ENCODE data around the gene TANC2.
A peak's percentile ranks its signal among the peaks of the same experiment; 100 is the strongest.
"Not testable (repeated sequence)": the region's sequence is repeated elsewhere in the genome, so short reads cannot be mapped to it uniquely, and the experiment has no call there.

Gene TANC2

GRCh38 chr17:62963296-62963695 is 2.7 kb upstream of the TANC2 start:
- DNase-seq (ENCODE audit: extremely low read depth in 1 of 2, low read depth in 1 of 2): no peak

DNA sequence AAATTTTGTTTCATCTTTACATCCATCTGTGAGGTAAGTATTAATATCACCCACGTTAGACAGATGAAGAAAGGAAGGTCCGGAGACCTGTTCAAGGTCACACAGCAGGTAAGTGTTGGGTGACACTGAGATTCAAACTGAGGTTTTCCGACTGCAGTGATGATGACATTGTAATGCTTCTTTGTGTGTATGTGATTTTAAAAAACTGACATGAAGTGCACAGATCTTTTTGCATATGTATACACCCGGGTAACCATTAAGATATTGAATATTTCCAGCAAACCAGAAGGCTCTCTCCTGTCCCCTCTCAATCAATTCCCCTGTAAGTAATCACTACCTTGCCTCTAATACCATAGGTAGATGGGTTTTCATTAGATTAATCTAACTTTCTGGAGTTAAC is 1.5 kb upstream of the TANC2 start:
- DNase-seq (ENCODE audit: extremely low read depth in 1 of 2, low read depth in 1 of 2): no peak

DNA sequence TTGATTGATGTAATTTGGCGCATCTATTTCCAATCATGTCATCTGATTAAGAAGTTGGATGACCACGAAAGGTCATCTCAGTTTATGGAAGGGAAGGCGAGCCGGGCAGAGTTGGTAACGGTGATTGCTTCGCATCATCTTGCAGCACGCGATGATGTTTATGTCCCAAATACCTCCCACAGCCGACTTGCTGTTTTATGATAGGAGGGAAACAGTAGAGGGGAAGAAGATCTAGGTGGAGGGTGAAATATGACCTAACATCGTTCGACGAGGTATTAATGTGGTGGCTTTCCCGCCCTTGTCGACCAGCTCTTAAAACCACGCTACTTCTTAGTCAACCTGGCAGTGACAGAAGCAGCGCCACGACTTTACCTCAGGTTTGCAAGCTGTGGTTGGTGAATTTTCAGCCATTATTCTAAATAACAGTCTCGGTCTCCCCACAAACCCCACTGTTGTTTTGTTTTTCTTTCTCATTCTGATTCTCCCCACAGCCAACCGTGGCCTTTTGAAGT is 805 bp upstream of the TANC2 start:
- peak; percentile 36 to 72 for DNase-seq (ENCODE audit: extremely low read depth in 1 of 2, low read depth in 1 of 2)

GRCh38 chr17:62966426-62967204 is 580 bp downstream of the TANC2 start:
- DNase-seq (ENCODE audit: extremely low read depth in 1 of 2, low read depth in 1 of 2): peak; percentile 25 to 27

GRCh38 chr17:62967205-62967529 is 1.1 kb downstream of the TANC2 start:
- no peak for DNase-seq (ENCODE audit: extremely low read depth in 1 of 2, low read depth in 1 of 2)

DNA sequence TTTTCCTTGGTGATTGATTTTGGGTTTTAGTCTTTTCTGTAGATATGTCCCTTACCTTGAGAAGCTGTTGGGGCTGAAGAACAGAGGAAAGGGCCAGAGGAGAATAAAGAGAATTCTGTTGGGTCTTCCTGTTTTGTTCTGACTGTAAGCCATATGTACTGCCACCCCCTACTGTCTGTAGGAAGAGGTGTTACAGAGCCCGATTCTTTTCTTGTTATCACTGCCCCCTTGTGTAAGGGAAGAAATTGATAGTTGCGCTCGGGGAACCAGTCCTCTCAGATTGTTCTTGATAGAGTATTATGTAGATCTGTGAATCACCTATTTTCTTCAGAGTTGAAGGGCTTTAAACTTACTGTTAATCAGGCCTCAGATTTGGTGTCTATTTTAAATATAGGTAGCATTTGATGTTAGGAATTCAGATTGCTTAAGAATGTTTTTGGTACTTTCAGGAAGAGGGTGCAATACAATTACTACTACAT is 2.4 kb downstream of the TANC2 start:
- DNase-seq (ENCODE audit: extremely low read depth in 1 of 2, low read depth in 1 of 2): peak in 1 of 2 donors; percentile 22

GRCh38 chr17:62970610-62971009 is 4.6 kb downstream of the TANC2 start:
- DNase-seq (ENCODE audit: extremely low read depth in 1 of 2, low read depth in 1 of 2): no peak

DNA sequence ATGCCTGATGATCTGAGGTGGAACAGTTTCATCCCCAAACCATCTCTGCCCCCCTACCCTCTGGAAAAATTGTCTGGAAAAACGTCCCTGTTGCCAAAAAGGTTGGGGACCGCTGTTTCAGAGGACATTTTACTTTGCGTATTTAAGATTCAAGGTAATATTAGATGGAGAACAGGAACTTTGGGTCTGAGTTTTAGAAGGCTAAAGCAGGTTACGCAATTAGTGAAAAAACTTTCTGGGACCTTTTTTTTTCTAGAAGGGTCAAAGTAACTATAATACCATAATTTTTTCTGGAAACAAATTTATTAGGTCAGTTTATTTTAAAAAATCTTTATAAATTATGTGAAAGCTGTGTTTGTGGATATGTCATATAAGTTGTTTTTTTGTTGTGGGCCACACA is 5.8 kb downstream of the TANC2 start:
- no peak for DNase-seq (ENCODE audit: extremely low read depth in 1 of 2, low read depth in 1 of 2)

GRCh38 chr17:62974788-62975187 is 8.8 kb downstream of the TANC2 start:
- no peak for DNase-seq (ENCODE audit: extremely low read depth in 1 of 2, low read depth in 1 of 2)

GRCh38 chr17:62975206-62975605 is 9.2 kb downstream of the TANC2 start:
- DNase-seq (ENCODE audit: extremely low read depth in 1 of 2, low read depth in 1 of 2): no peak

DNA sequence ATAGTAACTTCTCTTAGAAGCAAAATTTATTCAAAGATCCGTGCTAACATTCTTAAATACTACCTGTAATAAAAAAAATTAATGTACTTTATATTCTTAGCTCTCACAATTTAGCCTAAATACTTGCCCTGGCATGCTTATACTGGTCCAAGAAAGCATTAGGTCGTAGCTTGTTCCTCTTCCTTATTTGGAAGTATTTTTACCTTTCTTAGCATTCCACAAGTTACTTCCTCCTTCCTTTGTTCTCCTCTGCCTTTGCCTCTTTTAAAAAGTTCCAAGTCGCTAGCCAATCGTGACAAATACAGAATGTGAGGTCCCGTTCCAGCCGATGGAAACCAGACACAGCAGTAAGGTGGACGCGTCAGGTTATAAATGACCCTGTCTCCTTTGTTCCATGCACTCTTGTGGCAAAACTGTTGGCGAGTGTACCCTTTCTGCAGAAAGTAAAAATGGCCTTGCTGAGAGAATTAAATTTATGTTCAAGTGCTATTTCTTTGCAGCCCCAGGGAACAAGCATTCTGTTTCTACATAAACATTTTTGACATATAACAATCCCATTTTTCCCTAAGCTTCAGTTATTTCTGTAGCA is 10.7 kb downstream of the TANC2 start:
- not testable (repeated sequence) for DNase-seq (ENCODE audit: extremely low read depth in 1 of 2, low read depth in 1 of 2)

DNA sequence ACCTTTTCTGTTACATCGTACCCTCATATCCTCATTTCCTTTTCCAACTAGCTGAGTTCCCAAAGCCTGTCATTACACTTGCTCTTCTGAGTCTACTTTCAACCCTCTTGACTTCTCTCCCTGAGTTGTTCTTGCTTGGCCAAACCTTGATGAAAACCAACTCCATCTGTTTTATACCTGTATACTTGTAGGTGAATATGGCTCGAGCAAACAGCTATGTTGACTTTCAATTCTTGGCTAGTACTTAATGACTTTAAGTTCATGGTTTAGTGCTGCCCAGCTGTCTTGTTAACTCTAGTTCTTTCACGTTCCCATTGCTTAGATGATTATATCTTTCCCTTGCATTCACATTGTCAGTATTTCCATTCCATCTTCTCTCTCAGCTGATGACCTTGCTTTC is 14.8 kb downstream of the TANC2 start:
- no peak for DNase-seq (ENCODE audit: extremely low read depth in 1 of 2, low read depth in 1 of 2)

DNA sequence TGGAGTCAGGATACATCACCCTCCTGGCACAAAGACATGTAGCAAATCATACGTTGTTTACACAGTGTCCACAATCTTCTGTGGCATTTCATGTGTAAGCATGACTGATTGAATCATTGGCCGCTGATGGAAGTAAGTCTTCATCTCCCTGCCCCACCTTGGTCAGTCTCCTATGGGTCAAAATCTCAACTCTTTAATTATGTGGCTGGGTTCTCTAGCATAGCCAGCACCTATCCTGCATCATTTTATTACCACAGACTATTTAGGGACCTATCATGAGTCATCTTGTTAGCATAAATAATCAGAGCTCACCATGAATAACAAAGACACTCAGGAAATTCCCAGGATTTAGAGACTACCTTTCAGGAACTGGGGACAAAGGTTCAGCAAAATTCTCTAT is 15.9 kb downstream of the TANC2 start:
- DNase-seq (ENCODE audit: extremely low read depth in 1 of 2, low read depth in 1 of 2): no peak

DNA sequence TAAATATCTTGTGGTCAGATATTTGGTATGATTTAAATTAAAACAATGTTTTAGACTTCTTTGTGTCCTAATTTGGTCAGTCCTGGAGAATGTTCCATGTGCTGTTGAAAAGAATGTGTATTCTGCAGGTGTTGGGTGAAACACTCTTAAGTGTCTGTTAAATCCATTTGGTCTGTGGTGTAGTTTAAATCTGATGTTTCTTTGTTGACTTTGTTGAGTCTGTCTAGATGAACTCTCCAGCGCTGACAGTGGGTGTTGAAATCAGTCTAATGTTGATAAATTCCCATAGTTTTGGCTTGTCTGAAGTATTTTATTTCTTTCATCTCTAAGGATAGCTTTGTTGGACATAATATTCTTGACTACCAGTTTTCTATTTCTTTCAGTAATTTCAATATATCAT is 18.8 kb downstream of the TANC2 start:
- no peak for DNase-seq (ENCODE audit: extremely low read depth in 1 of 2, low read depth in 1 of 2)

DNA sequence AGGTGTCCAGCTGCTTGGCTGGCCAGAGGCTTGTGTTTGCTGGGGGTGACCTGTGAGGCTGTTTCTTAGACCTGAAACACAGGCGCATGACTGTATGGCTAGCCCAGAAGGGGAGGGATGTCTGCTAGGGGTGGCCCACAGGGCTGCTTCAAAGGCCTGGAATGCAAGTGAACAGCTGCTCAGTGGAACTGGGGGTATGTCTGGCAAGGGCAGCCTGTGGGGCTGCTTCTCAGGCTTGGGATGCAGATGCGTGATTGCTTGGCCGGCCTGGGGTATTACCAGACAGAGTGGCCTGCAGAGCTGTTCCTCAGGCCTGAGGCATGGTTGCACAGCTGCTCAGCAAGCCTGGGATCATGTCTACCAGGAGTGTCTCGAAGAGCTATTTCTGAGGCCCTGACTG is 20.5 kb downstream of the TANC2 start:
- DNase-seq (ENCODE audit: extremely low read depth in 1 of 2, low read depth in 1 of 2): no peak

DNA sequence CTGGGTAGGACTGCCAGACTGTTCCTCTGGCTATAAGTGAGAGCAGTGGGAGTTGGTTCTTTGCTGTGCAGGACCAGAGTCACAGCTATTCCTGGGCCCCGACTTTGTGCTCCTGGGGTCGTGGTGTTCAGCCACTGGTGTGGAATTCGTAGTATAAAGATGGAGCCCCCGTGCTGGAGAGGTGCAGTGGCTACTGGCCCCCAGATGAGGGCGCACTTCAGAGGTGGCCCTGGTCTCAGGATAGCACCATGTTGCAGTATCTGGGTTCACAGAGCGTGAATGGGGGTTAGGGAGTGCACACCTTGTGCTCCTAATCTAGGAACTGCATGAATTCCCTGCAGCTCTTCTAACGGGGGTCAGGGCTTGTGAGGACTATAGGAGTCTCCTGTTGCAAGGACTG is 21.1 kb downstream of the TANC2 start:
- DNase-seq (ENCODE audit: extremely low read depth in 1 of 2, low read depth in 1 of 2): no peak

- DNase-seq (ENCODE audit: extremely low read depth in 1 of 2, low read depth in 1 of 2): no peak
Measured at GRCh38 chr17:62989501-62989900, 23.5 kb downstream of the TANC2 start.

DNA sequence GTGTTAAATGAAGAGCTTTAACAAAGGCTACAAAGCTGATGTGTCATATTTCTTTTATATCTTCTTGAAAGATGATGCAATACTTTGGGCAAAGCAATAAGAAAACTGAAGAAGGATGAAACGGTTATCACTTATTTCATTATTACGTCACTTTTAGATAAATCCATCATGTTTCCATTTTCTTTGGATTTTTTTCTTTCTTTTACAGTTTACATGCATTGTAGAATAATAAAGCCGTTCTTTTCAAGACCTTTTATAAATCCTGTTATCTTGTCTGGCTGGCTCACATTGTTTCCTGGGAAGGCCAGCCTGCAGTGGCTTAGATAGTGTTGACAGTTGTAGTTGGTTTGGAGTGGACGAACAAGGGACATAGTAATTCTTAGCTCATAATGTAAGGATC is 28.9 kb downstream of the TANC2 start:
- DNase-seq (ENCODE audit: extremely low read depth in 1 of 2, low read depth in 1 of 2): no peak

DNA sequence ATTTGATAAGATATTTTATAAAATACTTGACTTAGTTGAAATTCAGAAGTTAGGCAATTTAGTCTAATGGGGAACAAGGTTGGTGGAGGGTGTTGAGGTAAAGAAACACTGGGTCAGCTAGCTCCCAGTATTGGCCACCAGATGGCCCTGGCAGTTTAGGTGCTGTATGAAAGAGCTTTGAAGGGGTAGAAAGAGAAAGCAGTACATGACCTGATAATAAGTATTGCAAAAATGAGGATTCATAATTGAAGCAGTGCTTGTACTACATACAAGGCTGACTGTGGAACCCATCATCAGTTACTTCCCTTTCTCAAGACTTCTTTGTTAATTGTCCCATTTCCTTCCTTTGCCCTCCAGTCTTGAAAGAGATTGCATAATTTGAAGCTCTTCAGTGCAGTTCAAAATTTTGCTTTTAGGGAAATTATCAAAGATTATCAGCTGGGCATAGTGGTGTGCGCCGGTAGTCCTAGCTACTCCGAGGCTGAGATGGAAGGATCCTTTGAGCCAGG is 29.4 kb downstream of the TANC2 start:
- DNase-seq (ENCODE audit: extremely low read depth in 1 of 2, low read depth in 1 of 2): no peak

GRCh38 chr17:62996221-62996620 is 30.2 kb downstream of the TANC2 start:
- no peak for DNase-seq (ENCODE audit: extremely low read depth in 1 of 2, low read depth in 1 of 2)

DNA sequence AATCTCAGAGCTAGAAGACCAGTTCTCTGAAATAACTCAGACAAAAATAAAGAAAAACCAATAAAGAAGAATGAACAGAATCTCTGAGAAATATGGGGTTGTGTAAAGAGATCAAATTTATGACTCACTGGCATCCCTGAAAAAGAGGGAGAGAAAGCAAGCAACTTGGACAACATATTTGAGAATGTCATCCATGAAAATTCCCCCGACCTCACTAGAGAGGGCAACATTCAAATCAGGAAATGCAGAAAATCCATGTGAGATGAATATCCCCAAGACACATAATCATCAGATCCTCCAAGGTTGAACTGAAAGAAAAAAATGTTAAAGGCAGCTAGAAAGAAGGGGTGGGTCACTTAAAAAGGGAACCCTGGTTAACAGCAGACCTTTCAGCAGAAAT is 32.1 kb downstream of the TANC2 start:
- no peak for DNase-seq (ENCODE audit: extremely low read depth in 1 of 2, low read depth in 1 of 2)

- DNase-seq (ENCODE audit: extremely low read depth in 1 of 2, low read depth in 1 of 2): no peak
Measured at GRCh38 chr17:62998665-62999393, 32.8 kb downstream of the TANC2 start.

All from stimulated activated CD8-positive, alpha-beta memory T cell treated with anti-CD3 and anti-CD28 coated beads, Interleukin-7, amount 100 ng/mL, for 48 hours (primary cell).